GM12878 (cell line): Measurements from ENCODE around the gene GNAO1. TPM values are rescaled to one million over a fixed set of nuclear protein-coding genes. Genes with fewer than 3 reads are reported as not detected.

Experiments
- ATAC-seq: fragments of 200-7000 bp; cut with Tn5 transposase; 3 replicates; pipeline ENCODE4 v1.9.1; 2020; ENCODE audit warnings: mild to moderate bottlenecking, moderate library complexity
- BruUV-seq: library from RNA; stranded (reverse); fragments of 400-500 nt; replicated peaks from 2 replicates; lab custom pipeline; 2021; lab: Mats Ljungman, UMichigan
- CTCF ChIA-PET: fragments of 300-600 bp; sonication (Branson Sonifier 250); formaldehyde crosslinking; extraction: SDS; loops from one replicate; lab custom pipeline; 2021; ENCODE audit warnings: inconsistent platforms; lab: Yijun Ruan, JAX
- POLR2A ChIA-PET: fragments of 350-600 bp; formaldehyde crosslinking; extraction: SDS; loops from one replicate; lab custom pipeline; 2021; ENCODE audit warnings: inconsistent platforms; lab: Charles Lee
- RAD21 ChIA-PET: fragments of 300-600 bp; sonication (Branson Sonifier 250); formaldehyde crosslinking; loops from one replicate; lab custom pipeline; 2023; ENCODE audit warnings: antibody characterized with exemption; ENCODE audit not compliant: unreplicated experiment; lab: Charles Lee
- SMC1A ChIA-PET: fragments of 300-600 bp; sonication (Branson Sonifier 250); formaldehyde crosslinking; loops from one replicate; lab custom pipeline; 2023; ENCODE audit not compliant: unreplicated experiment, uncharacterized antibody; lab: Charles Lee
- DNase-seq: peaks from one replicate; pipeline ENCODE4 v3.0.0-alpha.2; 2011; ENCODE audit warnings: low read depth, low spot score
- FAIRE-seq: peaks from 3 replicates; lab custom pipeline; 2011; peaks lifted over from hg19 to GRCh38; lab: Jason Lieb, UNC
- H2AFZ ChIP-seq: 2 replicates; pipeline ENCODE4 v1.6.0; 2011; ENCODE audit warnings: low read depth, low read length, control low read depth; ENCODE audit not compliant: control insufficient read depth
- H3K27ac ChIP-seq: 2 replicates; pipeline ENCODE4 v1.5.1; 2011; ENCODE audit warnings: control low read depth; ENCODE audit not compliant: control insufficient read depth, insufficient read depth
- H3K27me3 ChIP-seq, 2 experiments: replicated peaks in 1 of 2; 2 replicates each; pipeline versions ENCODE4 v1.6.0 to v1.6.1; 2011; ENCODE audit warnings: low read length in 1 of 2; ENCODE audit not compliant: control insufficient read depth in 2 of 2, insufficient read depth in 2 of 2
- H3K36me3 ChIP-seq, 2 experiments: 2 replicates each; pipeline ENCODE4 v1.5.1; 2011; ENCODE audit warnings: low read length in 1 of 2; ENCODE audit not compliant: control insufficient read depth in 2 of 2, insufficient read depth in 2 of 2
- H3K4me1 ChIP-seq: 2 replicates; pipeline ENCODE4 v1.6.1; 2011; ENCODE audit warnings: mild to moderate bottlenecking, low read length, moderate library complexity, mixed read lengths; ENCODE audit not compliant: control insufficient read depth, insufficient read depth
- H3K4me2 ChIP-seq: 2 replicates; pipeline ENCODE4 v1.6.0; 2011; ENCODE audit warnings: control low read depth; ENCODE audit not compliant: control insufficient read depth, insufficient read depth
- H3K4me3 ChIP-seq: fragments of 200-600 bp; sonication (generic); 2 replicates; pipeline ENCODE4 v1.5.1; 2016
- H3K79me2 ChIP-seq: 2 replicates; pipeline ENCODE4 v1.6.0; 2011; ENCODE audit warnings: low read length; ENCODE audit not compliant: control insufficient read depth, insufficient read depth
- H3K9ac ChIP-seq: 2 replicates; pipeline ENCODE4 v1.8.0; 2011; ENCODE audit warnings: low read length, control low read depth, mixed read lengths; ENCODE audit not compliant: control insufficient read depth, insufficient read depth
- H3K9me3 ChIP-seq: replicated peaks from 3 replicates; pipeline ENCODE4 v1.5.1; 2011; ENCODE audit warnings: mild to moderate bottlenecking, low read length; ENCODE audit not compliant: control insufficient read depth, insufficient read depth
- H4K20me1 ChIP-seq: 2 replicates; pipeline ENCODE4 v1.6.0; 2011; ENCODE audit not compliant: control insufficient read depth, insufficient read depth
- CEBPB ChIP-seq, 2 experiments: fragments of 150-350 bp in 1 of 2; IDR thresholded peaks; 2 replicates each; pipeline ENCODE4 v1.6.1; 2012 to 2014; ENCODE audit warnings: low read depth in 2 of 2, low read length in 2 of 2, borderline replicate concordance in 1 of 2, inconsistent platforms in 1 of 2
- CHD4 ChIP-seq: fragments of 200-600 bp; sonication (generic); IDR thresholded peaks from 2 replicates; pipeline ENCODE4 v1.6.1; 2016; ENCODE audit warnings: mild to moderate bottlenecking
- DPF2 ChIP-seq: fragments of 450-650 bp; IDR thresholded peaks from 2 replicates; pipeline ENCODE4 v1.6.1; 2017; ENCODE audit warnings: mild to moderate bottlenecking
- EED ChIP-seq: sonication (generic); IDR thresholded peaks from 2 replicates; pipeline ENCODE4 v1.6.1; 2016; ENCODE audit warnings: antibody characterized with exemption, low read depth
- IKZF2 ChIP-seq, 2 experiments: fragments of 450-650 bp; IDR thresholded peaks; 2 replicates each; pipeline ENCODE4 v1.6.1; 2017; ENCODE audit warnings: mild to moderate bottlenecking in 2 of 2, moderate library complexity in 2 of 2
- MEF2A ChIP-seq: IDR thresholded peaks from 2 replicates; pipeline ENCODE4 v1.6.1; 2011; ENCODE audit warnings: low read depth, mild to moderate bottlenecking, low read length, moderate library complexity; ENCODE audit not compliant: insufficient read depth
- MYC ChIP-seq: IDR thresholded peaks from 2 replicates; pipeline ENCODE4 v1.6.1; 2011; ENCODE audit warnings: mild to moderate bottlenecking, low read length, moderate library complexity, inconsistent platforms; ENCODE audit not compliant: insufficient read depth, insufficient replicate concordance, insufficient read length, severe bottlenecking
- NFYA ChIP-seq: IDR thresholded peaks from 2 replicates; pipeline ENCODE4 v1.6.1; 2011; ENCODE audit warnings: low read depth, mild to moderate bottlenecking, low read length, improper control_type of control experiment, borderline replicate concordance
- NFYB ChIP-seq: IDR thresholded peaks from 2 replicates; pipeline ENCODE4 v1.6.1; 2011; ENCODE audit warnings: low read depth, mild to moderate bottlenecking, low read length, improper control_type of control experiment, moderate library complexity; ENCODE audit not compliant: insufficient read depth
- RAD51 ChIP-seq: fragments of 450-650 bp; IDR thresholded peaks from 2 replicates; pipeline ENCODE4 v1.6.1; 2016; ENCODE audit warnings: moderate library complexity, mild to moderate bottlenecking, inconsistent platforms
- RCOR1 ChIP-seq: conservative IDR thresholded peaks from 2 replicates; pipeline ENCODE4 v1.6.1; 2012; ENCODE audit warnings: low read depth, low read length, improper control_type of control experiment
- RELA ChIP-seq: fragments of 450-650 bp; IDR thresholded peaks from 2 replicates; pipeline ENCODE4 v1.8.0; 2014; ENCODE audit warnings: borderline replicate concordance; ENCODE audit not compliant: partially characterized antibody
- SREBF1 ChIP-seq: IDR thresholded peaks from 2 replicates; pipeline ENCODE4 v1.6.1; 2012; ENCODE audit warnings: mild to moderate bottlenecking, low read length
- TBL1XR1 ChIP-seq: IDR thresholded peaks from 2 replicates; pipeline ENCODE4 v1.6.1; 2012; ENCODE audit warnings: low read depth, low read length, improper control_type of control experiment
- ZBTB11 ChIP-seq: fragments of 450-650 bp; formaldehyde crosslinking; IDR thresholded peaks from 2 replicates; pipeline ENCODE4 v1.5.0; 2022; ENCODE audit warnings: mild to moderate bottlenecking, missing genetic modification characterization
- ZNF24 ChIP-seq: fragments of 450-650 bp; IDR thresholded peaks from 2 replicates; pipeline ENCODE4 v1.6.1; 2017; ENCODE audit warnings: antibody characterized with exemption, mild to moderate bottlenecking
- WGBS: methylation state at CpG from one replicate; pipeline ENCODE4 v1.1.6; 2016; ENCODE audit warnings: low lambda C conversion rate; ENCODE audit not compliant: insufficient replicate concordance, insufficient coverage; ENCODE audit errors: missing lambda C conversion rate; 5-methylcytosine and 5-hydroxymethylcytosine counted together
- in situ Hi-C: fragments of 300-500 bp; cut with MboI; formaldehyde crosslinking; loops from 9 replicates; pipeline ENCODE4 v1.14.3; 2018; ENCODE audit warnings: mixed read lengths
- intact Hi-C: fragments of 100-400 bp; cut with micrococcal nuclease; formaldehyde crosslinking; loops from one replicate; pipeline ENCODE4 v1.14.2; 2022; ENCODE audit not compliant: unreplicated experiment
- polyA plus RNA-seq, 11 experiments: library from polyadenylated mRNA; depleted of rRNA in 4 of 11; unstranded in 6 of 11; stranded (reverse) in 5 of 11; fragments of >200 nt; fragmentation: Nextera tagmentation in 4 of 11; fragmentation: Illumina TruSeq in 1 of 11; extraction: Ambion mirVana in 4 of 11; extraction: Trizol in 1 of 11; gene quantifications; 1 replicate in 1 of 11; 2 replicates in 10 of 11; pipeline versions ENCODE4 v1.2.1 to v1.2.3, GENCODE V29; 2011 to 2016; ENCODE audit warnings: inconsistent platforms in 2 of 11, missing spikeins in 2 of 11, low read depth in 1 of 11
- total RNA-seq, 4 experiments: library from RNA; depleted of rRNA in 3 of 4; stranded (reverse); fragments of >200 nt in 3 of 4; fragmentation: Illumina TruSeq in 1 of 4; extraction: Trizol in 1 of 4; gene quantifications; 2 replicates each; pipeline versions ENCODE4 v1.2.1 to v1.2.3, GENCODE V29; 2013 to 2021
- TF ChIP-seq, protein P1 (sequence below): IDR thresholded peaks from 2 replicates; pipeline ENCODE4 v1.6.1; 2011; ENCODE audit warnings: low read depth, low read length, improper control_type of control experiment, borderline replicate concordance
- TF ChIP-seq, protein P2 (sequence below): IDR thresholded peaks from 2 replicates; pipeline ENCODE4 v1.6.1; 2012; ENCODE audit warnings: low read depth, low read length, improper control_type of control experiment

Gene GNAO1
- total and polyA plus RNA-seq, 10 of the 15 experiments (the other 5 are each of a cell fraction or from before 2014, with no cell fraction given), result 0.05 to 0.28 (median 0.14) TPM; not detected in 6

GRCh38 chr16:56257239-56257638 is 66.0 kb downstream of the GNAO1 start:
- no peaks in the 10 kb centered on the region for H3K4me1 ChIP-seq
- H3K79me2 ChIP-seq, result no peaks in the 10 kb centered on the region
- H3K27me3 ChIP-seq, result peaks cover 6 to 11% of the 10 kb centered on the region in 2 experiments; a peak in 3 of 4 replicates
- FAIRE-seq (no peak), ATAC-seq (no peak), DNase-seq (no peak)
- ChIA-PET CTCF (no interaction called here), SMC1A (no interaction called here), RAD21 (no interaction called here), POLR2A (no interaction called here)
- H4K20me1 ChIP-seq, result no peaks in the 10 kb centered on the region
- WGBS, result 14% methylated on average over 6 of the region's 6 CpGs
- H3K9me3 ChIP-seq, result no peaks in the 10 kb centered on the region
- no peak overlapping the region for H3K27ac ChIP-seq
- no peak overlapping the region for H3K9ac ChIP-seq
- TF ChIP-seq NFYA (no peak), CHD4 (no peak), NFYB (no peak), TBL1XR1 (no peak), SREBF1 (no peak), MYC (no peak), ZNF24 (no peak), MEF2A (no peak), DPF2 (no peak), ZBTB11 (no peak), RAD51 (no peak), CEBPB (IDR thresholded peaks at IDR 0.05; ENCODE audit: borderline replicate concordance in 1 of 2, low read depth in 2 of 2, low read length in 2 of 2) (no peak), RELA (no peak), RCOR1 (no peak), IKZF2 (IDR thresholded peaks at IDR 0.05) (no peak), EED (no peak)
- TF ChIP-seq, protein P1, sequence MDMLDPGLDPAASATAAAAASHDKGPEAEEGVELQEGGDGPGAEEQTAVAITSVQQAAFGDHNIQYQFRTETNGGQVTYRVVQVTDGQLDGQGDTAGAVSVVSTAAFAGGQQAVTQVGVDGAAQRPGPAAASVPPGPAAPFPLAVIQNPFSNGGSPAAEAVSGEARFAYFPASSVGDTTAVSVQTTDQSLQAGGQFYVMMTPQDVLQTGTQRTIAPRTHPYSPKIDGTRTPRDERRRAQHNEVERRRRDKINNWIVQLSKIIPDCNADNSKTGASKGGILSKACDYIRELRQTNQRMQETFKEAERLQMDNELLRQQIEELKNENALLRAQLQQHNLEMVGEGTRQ, result no peak
- TF ChIP-seq, protein P2, sequence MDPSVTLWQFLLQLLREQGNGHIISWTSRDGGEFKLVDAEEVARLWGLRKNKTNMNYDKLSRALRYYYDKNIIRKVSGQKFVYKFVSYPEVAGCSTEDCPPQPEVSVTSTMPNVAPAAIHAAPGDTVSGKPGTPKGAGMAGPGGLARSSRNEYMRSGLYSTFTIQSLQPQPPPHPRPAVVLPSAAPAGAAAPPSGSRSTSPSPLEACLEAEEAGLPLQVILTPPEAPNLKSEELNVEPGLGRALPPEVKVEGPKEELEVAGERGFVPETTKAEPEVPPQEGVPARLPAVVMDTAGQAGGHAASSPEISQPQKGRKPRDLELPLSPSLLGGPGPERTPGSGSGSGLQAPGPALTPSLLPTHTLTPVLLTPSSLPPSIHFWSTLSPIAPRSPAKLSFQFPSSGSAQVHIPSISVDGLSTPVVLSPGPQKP, result no peak
- BruUV-seq, result no TSS peak
- in situ Hi-C loops, result no loop called here
- H2AFZ ChIP-seq, result no peak overlapping the region
- intact Hi-C loops, result no loop called here
- H3K36me3 ChIP-seq, result no peaks in the 10 kb centered on the region
- H3K4me3 ChIP-seq, result no peak overlapping the region
- no peak overlapping the region for H3K4me2 ChIP-seq
